ENCODE data around the gene SLBP. TPM values are rescaled to one million over a fixed set of nuclear protein-coding genes. Genes with fewer than 3 reads are reported as not detected.

Gene SLBP
- total and polyA plus RNA-seq, 10 of the 15 experiments (the other 5 are each of a cell fraction or from before 2014, with no cell fraction given), result 94.4 to 278 (median 158) TPM

GRCh38 chr4:1721666-1722550, 9.8 kb upstream of the SLBP start:
- H3K27ac ChIP-seq (ENCODE audit: control insufficient read depth, insufficient read depth), result peak overlapping the region; percentile 81
- no peaks in the 10 kb centered on the region for H3K9me3 ChIP-seq (replicated peaks; ENCODE audit: control insufficient read depth, insufficient read depth, low read length)
- peak overlapping the region; percentile 91 for H3K9ac ChIP-seq (ENCODE audit: control insufficient read depth, insufficient read depth, low read length)
- no TSS peak for BruUV-seq (replicated peaks)
- no peak for FAIRE-seq
- peak; percentile 1 for ATAC-seq
- TF ChIP-seq TCF12 (IDR thresholded peaks at IDR 0.05; ENCODE audit: low read depth, low read length), result 0 out of 2 replicates have a peak, but pooled peaks have one; percentile 10
- no peak for TF ChIP-seq DPF2 (IDR thresholded peaks at IDR 0.05)
- TF ChIP-seq KAT2A (conservative IDR thresholded peaks at IDR 0.05; ENCODE audit: control insufficient read depth, low read depth, low read length), result no peak
- peaks cover 27% of the 10 kb centered on the region for H3K4me1 ChIP-seq (ENCODE audit: control insufficient read depth, insufficient read depth, low read length)
- under 1% methylated on average over 37 of the region's 61 CpGs for WGBS (ENCODE audit: insufficient coverage, insufficient replicate concordance, low lambda C conversion rate, missing lambda C conversion rate)
- peaks cover 4% of the 10 kb centered on the region for H4K20me1 ChIP-seq (ENCODE audit: control insufficient read depth, insufficient read depth)
- in situ Hi-C loops (cut with MboI) (no loop called here), intact Hi-C loops (cut with micrococcal nuclease; ENCODE audit: unreplicated experiment) (loop anchor here (1.0 kb wide), 1 partner anchor 10 kb away; the partner anchor contains the start of gene SLBP)
- SMC1A ChIA-PET (ENCODE audit: uncharacterized antibody, unreplicated experiment), result interaction anchor here (0.6 to 11.0 kb wide), 6 partner anchors 7 to 188 kb away, joined by 3 to 132 read pairs (median 3); partner anchors contain the start of gene SLBP
- CTCF ChIA-PET, result interaction anchor here (2.0 to 15.5 kb wide), 3 partner anchors 10 to 28 kb away, joined by 8 to 317 read pairs (median 9); partner anchors contain the start of gene SLBP
- RAD21 ChIA-PET (ENCODE audit: unreplicated experiment), result interaction anchor here (0.6 to 4.9 kb wide), 5 partner anchors 9 to 29 kb away, joined by 3 to 77 read pairs (median 6); partner anchors contain the start of gene SLBP
- no peaks in the 10 kb centered on the region for H3K27me3 ChIP-seq (replicated peaks in 1 of 2; ENCODE audit: control insufficient read depth in 2 of 2, insufficient read depth in 2 of 2, low read length in 1 of 2)
- peak overlapping the region; percentile 99 for H3K4me2 ChIP-seq (ENCODE audit: control insufficient read depth, insufficient read depth)
- DNase-seq (ENCODE audit: low read depth, low spot score), result no peak
- peaks cover 62% of the 10 kb centered on the region for H3K79me2 ChIP-seq (ENCODE audit: control insufficient read depth, insufficient read depth, low read length)
- peaks cover 9 to 20% of the 10 kb centered on the region in 2 experiments; a peak in 3 of 4 replicates for H3K36me3 ChIP-seq (ENCODE audit: control insufficient read depth in 2 of 2, insufficient read depth in 2 of 2, low read length in 1 of 2)
- H3K4me3 ChIP-seq, result peak overlapping the region; percentile 94
- H2AFZ ChIP-seq (ENCODE audit: control insufficient read depth, low read depth, low read length), result no peak overlapping the region
- POLR2A ChIA-PET, result interaction anchor here (0.9 to 3.8 kb wide), 6 partner anchors 8 to 29 kb away, joined by 3 to 34 read pairs (median 6); partner anchors contain the start of gene SLBP

Measured in GM12878 (cell line).